ENCODE data around the gene FOXP1.
A peak's percentile ranks its signal among the peaks of the same experiment; 100 is the strongest.

The FOXP1 gene

GRCh38 chr3:71214016-71214415 lies 369.5 kb downstream of the FOXP1 start:
- no peaks in the 10 kb centered on the region for H3K36me3 ChIP-seq
- H3K4me3 ChIP-seq (ENCODE audit: low read depth in 1 of 2, low read length in 1 of 2) = no peak overlapping the region
- peaks cover 25 to 26% of the 10 kb centered on the region in 2 experiments for H3K4me1 ChIP-seq (ENCODE audit: control insufficient read depth in 1 of 2, insufficient read depth in 1 of 2, low read depth in 1 of 2, low read length in 1 of 2)
- no peak for TF ChIP-seq CTCF (IDR thresholded peaks at IDR 0.05)
- H3K27me3 ChIP-seq = no peaks in the 10 kb centered on the region
- no peaks in the 10 kb centered on the region for H3K9me3 ChIP-seq
- no peak overlapping the region for H3K27ac ChIP-seq

GRCh38 chr3:71211083-71211482 lies 372.4 kb downstream of the FOXP1 start:
- Histone ChIP-seq H3K9me3 (no peaks in the 10 kb centered on the region), H3K27me3 (no peaks in the 10 kb centered on the region), H3K4me1 (ENCODE audit: control insufficient read depth in 1 of 2, insufficient read depth in 1 of 2, low read depth in 1 of 2, low read length in 1 of 2) (peaks cover 33 to 35% of the 10 kb centered on the region in 2 experiments), H3K4me3 (ENCODE audit: low read depth in 1 of 2, low read length in 1 of 2) (no peak overlapping the region), H3K27ac (peak overlapping the region; percentile 80), H3K36me3 (no peaks in the 10 kb centered on the region)
- no peak for TF ChIP-seq CTCF (IDR thresholded peaks at IDR 0.05)

GRCh38 chr3:71210257-71211007 lies 373.1 kb downstream of the FOXP1 start:
- Histone ChIP-seq H3K4me1 (ENCODE audit: control insufficient read depth in 1 of 2, insufficient read depth in 1 of 2, low read depth in 1 of 2, low read length in 1 of 2) (peaks cover 33 to 38% of the 10 kb centered on the region in 2 experiments), H3K9me3 (no peaks in the 10 kb centered on the region), H3K27ac (peak overlapping the region; percentile 80), H3K4me3 (ENCODE audit: low read depth in 1 of 2, low read length in 1 of 2) (peak overlapping the region; percentile 8 to 16), H3K36me3 (no peaks in the 10 kb centered on the region), H3K27me3 (no peaks in the 10 kb centered on the region)
- TF ChIP-seq CTCF (IDR thresholded peaks at IDR 0.05) = no peak

- TF ChIP-seq CTCF (IDR thresholded peaks at IDR 0.05) = no peak
Measured at GRCh38 chr3:71208211-71209095, 375.1 kb downstream of the FOXP1 start.

GRCh38 chr3:71207632-71208031 lies 375.9 kb downstream of the FOXP1 start:
- Histone ChIP-seq H3K4me3 (ENCODE audit: low read depth in 1 of 2, low read length in 1 of 2) (no peak overlapping the region), H3K9me3 (no peaks in the 10 kb centered on the region), H3K27me3 (no peaks in the 10 kb centered on the region), H3K4me1 (ENCODE audit: control insufficient read depth in 1 of 2, insufficient read depth in 1 of 2, low read depth in 1 of 2, low read length in 1 of 2) (peaks cover 53 to 60% of the 10 kb centered on the region in 2 experiments), H3K27ac (no peak overlapping the region), H3K36me3 (no peaks in the 10 kb centered on the region)
- no peak for TF ChIP-seq CTCF (IDR thresholded peaks at IDR 0.05)

More at GRCh38 chr3:71208211-71209095, 375.1 kb downstream of the FOXP1 start:
- H3K4me1 ChIP-seq (ENCODE audit: control insufficient read depth in 1 of 2, insufficient read depth in 1 of 2, low read depth in 1 of 2, low read length in 1 of 2) = peaks cover 47 to 52% of the 10 kb centered on the region in 2 experiments
- H3K36me3 ChIP-seq = no peaks in the 10 kb centered on the region
- H3K4me3 ChIP-seq (ENCODE audit: low read depth in 1 of 2, low read length in 1 of 2) = no peak overlapping the region
- no peaks in the 10 kb centered on the region for H3K27me3 ChIP-seq
- peak overlapping the region; percentile 42 for H3K27ac ChIP-seq
- H3K9me3 ChIP-seq = no peaks in the 10 kb centered on the region
